NCI-H1048 (cell line): ENCODE results near the gene CLEC17A.
"Not testable (repeated sequence)": the region's sequence is repeated elsewhere in the genome, so short reads cannot be mapped to it uniquely, and the experiment has no call there.

Experiments
- DNase-seq: peaks from one replicate; lab custom pipeline; 2025; lab: John Stamatoyannopoulos, UW

The CLEC17A gene

GRCh38 chr19:14559916-14560775 is 22.7 kb upstream of the CLEC17A start:
- no peak for DNase-seq

GRCh38 chr19:14560776-14561108 is 22.1 kb upstream of the CLEC17A start:
- DNase-seq, result no peak

- DNase-seq, result no peak
These were observed 21.6 kb upstream of the CLEC17A start for GRCh38 chr19:14561249-14561648.

- DNase-seq, result no peak
These were observed 21.0 kb upstream of the CLEC17A start for GRCh38 chr19:14561847-14562351.

- DNase-seq, result no peak
These were observed 20.0 kb upstream of the CLEC17A start for GRCh38 chr19:14562660-14563589.

GRCh38 chr19:14563590-14563926 is 19.3 kb upstream of the CLEC17A start:
- DNase-seq, result no peak

GRCh38 chr19:14563989-14564651 is 18.8 kb upstream of the CLEC17A start:
- DNase-seq, result peak; percentile 56

GRCh38 chr19:14564652-14565297 is 18.1 kb upstream of the CLEC17A start:
- not testable (repeated sequence) for DNase-seq

GRCh38 chr19:14565298-14565679 is 17.6 kb upstream of the CLEC17A start:
- no peak for DNase-seq

GRCh38 chr19:14565765-14566711 is 16.8 kb upstream of the CLEC17A start:
- no peak for DNase-seq

GRCh38 chr19:14566712-14567077 is 16.2 kb upstream of the CLEC17A start:
- no peak for DNase-seq

GRCh38 chr19:14567079-14567478 is 15.8 kb upstream of the CLEC17A start:
- DNase-seq, result no peak

- no peak for DNase-seq
These were observed 11.9 kb upstream of the CLEC17A start for GRCh38 chr19:14570864-14571527.

GRCh38 chr19:14571695-14572490 is 11.0 kb upstream of the CLEC17A start, which contains the start of gene NDUFB7:
Gene NDUFB7, minus strand, starts transcription at chr19:14572066. Its CDS starts 66 bp downstream, at chr19:14572000.
- peak; percentile 76 for DNase-seq

GRCh38 chr19:14575428-14575980 is 7.4 kb upstream of the CLEC17A start:
- no peak for DNase-seq

GRCh38 chr19:14576363-14576762 is 6.5 kb upstream of the CLEC17A start:
- no peak for DNase-seq

- no peak for DNase-seq
These were observed 5.6 kb upstream of the CLEC17A start for GRCh38 chr19:14577264-14577663.

- DNase-seq, result no peak
These were observed 4.9 kb upstream of the CLEC17A start for GRCh38 chr19:14577885-14578427.
